Breast epithelium (tissue), 3 donors: Measurements from ENCODE around the gene GNB1L.

ENCODE experiments used
- CTCF ChIP-seq, 3 donors: fragments of 450-650 bp; IDR thresholded peaks; one replicate each; pipeline ENCODE4 v1.5.1; 2016 to 2017; ENCODE audit warnings: antibody characterized with exemption in 3 of 3, mild to moderate bottlenecking in 3 of 3, moderate library complexity in 3 of 3
- POLR2A ChIP-seq: fragments of 450-650 bp; IDR thresholded peaks from one replicate; pipeline ENCODE4 v1.6.1; 2016; ENCODE audit warnings: antibody characterized with exemption, mild to moderate bottlenecking, moderate library complexity
- POLR2AphosphoS5 ChIP-seq, 3 donors: sonication (generic); formaldehyde crosslinking; IDR thresholded peaks; one replicate each; pipeline ENCODE4 v1.6.1; 2017; ENCODE audit warnings: antibody characterized with exemption in 3 of 3

- TF ChIP-seq POLR2A (no peak), CTCF (IDR thresholded peaks at IDR 0.05) (no peak), POLR2AphosphoS5 (IDR thresholded peaks at IDR 0.05) (no peak)
Observed at GRCh38 chr22:19876941-19877625, 22.4 kb upstream of the GNB1L start.
